ENCODE measurements around the gene LRRC40. TPM values are rescaled to one million over a fixed set of nuclear protein-coding genes. Genes with fewer than 3 reads are reported as not detected.
A peak's percentile ranks its signal among the peaks of the same experiment; 100 is the strongest.

LRRC40 gene
- total RNA-seq, 1 experiment from 2014 or later = 32.7 TPM

GRCh38 chr1:70205071-70205433 is 327 bp downstream of the LRRC40 start:
- ChIA-PET CTCF (no interaction called here), POLR2A (ENCODE audit: low non-redundant PET) (no interaction called here)
- H3K36me3 ChIP-seq (ENCODE audit: insufficient read depth, low read length, poor library complexity, severe bottlenecking) = peaks cover 16% of the 10 kb centered on the region
- intact Hi-C loops (cut with micrococcal nuclease; ENCODE audit: unreplicated experiment) = loop anchor here (5.0 kb wide), 1 partner anchor 157 kb away; no protein-coding TSS in a partner anchor
- peak overlapping the region; percentile 91 for H3K27ac ChIP-seq (ENCODE audit: low read depth, low read length, poor library complexity, severe bottlenecking)
- H3K27me3 ChIP-seq (replicated peaks; ENCODE audit: insufficient read depth, low read depth, low read length, poor library complexity) = no peaks in the 10 kb centered on the region
- peak overlapping the region; percentile 67 for H3K4me3 ChIP-seq (ENCODE audit: low read depth, low read length, poor library complexity, severe bottlenecking)
- BruUV-seq (replicated peaks) = TSS peak; percentile 60
- H3K4me1 ChIP-seq (ENCODE audit: insufficient read depth, low read length, poor library complexity, severe bottlenecking) = peaks cover 15% of the 10 kb centered on the region
- TF ChIP-seq EZH2 (IDR thresholded peaks at IDR 0.05; ENCODE audit: borderline replicate concordance, low read depth, low read length, poor library complexity, severe bottlenecking) (no peak), CTCF (conservative IDR thresholded peaks at IDR 0.05; ENCODE audit: low read depth, low read length) (no peak)
- no peak for DNase-seq (ENCODE audit: low spot score)
- no peaks in the 10 kb centered on the region for H3K9me3 ChIP-seq (ENCODE audit: low read depth, low read length, poor library complexity, severe bottlenecking)

- no TSS peak for BruUV-seq (replicated peaks)
- ChIA-PET POLR2A (ENCODE audit: low non-redundant PET) (no interaction called here), CTCF (interaction anchor here (0.5 kb wide), 1 partner anchor 303 kb away, joined by 3 read pairs; no protein-coding TSS in a partner anchor)
- Histone ChIP-seq H3K27ac (ENCODE audit: low read depth, low read length, poor library complexity, severe bottlenecking) (peak overlapping the region; percentile 91), H3K36me3 (ENCODE audit: insufficient read depth, low read length, poor library complexity, severe bottlenecking) (peaks cover 16% of the 10 kb centered on the region), H3K4me3 (ENCODE audit: low read depth, low read length, poor library complexity, severe bottlenecking) (peak overlapping the region; percentile 67), H3K27me3 (replicated peaks; ENCODE audit: insufficient read depth, low read depth, low read length, poor library complexity) (no peaks in the 10 kb centered on the region), H3K4me1 (ENCODE audit: insufficient read depth, low read length, poor library complexity, severe bottlenecking) (peaks cover 15% of the 10 kb centered on the region), H3K9me3 (ENCODE audit: low read depth, low read length, poor library complexity, severe bottlenecking) (no peaks in the 10 kb centered on the region)
- no peak for TF ChIP-seq CTCF (conservative IDR thresholded peaks at IDR 0.05; ENCODE audit: low read depth, low read length)
- TF ChIP-seq EZH2 (IDR thresholded peaks at IDR 0.05; ENCODE audit: borderline replicate concordance, low read depth, low read length, poor library complexity, severe bottlenecking) = no peak
- intact Hi-C loops (cut with micrococcal nuclease; ENCODE audit: unreplicated experiment) = no loop called here
- peak; percentile 19 for DNase-seq (ENCODE audit: low spot score)
Measured at GRCh38 chr1:70204600-70204999, 779 bp downstream of the LRRC40 start.

GRCh38 chr1:70204139-70204538 is 1.2 kb downstream of the LRRC40 start:
- no peaks in the 10 kb centered on the region for H3K27me3 ChIP-seq (replicated peaks; ENCODE audit: insufficient read depth, low read depth, low read length, poor library complexity)
- peak overlapping the region; percentile 67 for H3K4me3 ChIP-seq (ENCODE audit: low read depth, low read length, poor library complexity, severe bottlenecking)
- ChIA-PET POLR2A (ENCODE audit: low non-redundant PET) (no interaction called here), CTCF (interaction anchor here (0.5 kb wide), 1 partner anchor 303 kb away, joined by 3 read pairs; no protein-coding TSS in a partner anchor)
- peaks cover 16% of the 10 kb centered on the region for H3K36me3 ChIP-seq (ENCODE audit: insufficient read depth, low read length, poor library complexity, severe bottlenecking)
- no peak for TF ChIP-seq CTCF (conservative IDR thresholded peaks at IDR 0.05; ENCODE audit: low read depth, low read length)
- TF ChIP-seq EZH2 (IDR thresholded peaks at IDR 0.05; ENCODE audit: borderline replicate concordance, low read depth, low read length, poor library complexity, severe bottlenecking) = no peak
- peaks cover 15% of the 10 kb centered on the region for H3K4me1 ChIP-seq (ENCODE audit: insufficient read depth, low read length, poor library complexity, severe bottlenecking)
- no peaks in the 10 kb centered on the region for H3K9me3 ChIP-seq (ENCODE audit: low read depth, low read length, poor library complexity, severe bottlenecking)
- intact Hi-C loops (cut with micrococcal nuclease; ENCODE audit: unreplicated experiment) = no loop called here
- no peak overlapping the region for H3K27ac ChIP-seq (ENCODE audit: low read depth, low read length, poor library complexity, severe bottlenecking)
- no TSS peak for BruUV-seq (replicated peaks)
- DNase-seq (ENCODE audit: low spot score) = no peak

Measured in A673 (cell line).